ENCODE data around the gene ZBTB20. TPM values are rescaled to one million over a fixed set of nuclear protein-coding genes. Genes with fewer than 3 reads are reported as not detected.

Gene ZBTB20
- total and polyA plus RNA-seq, 2 of the 4 experiments (the other 2 are of a cell fraction), result 0.75 to 14.7 TPM

- peak overlapping the region; percentile 56 for H3K9ac ChIP-seq (ENCODE audit: low read depth, low read length)
- dilution Hi-C loops (cut with HindIII; ENCODE audit: low sequenced_read_pairs, unreplicated experiment), result no loop called here
- H3K36me3 ChIP-seq (ENCODE audit: control insufficient read depth, insufficient read depth, low read length), result no peaks in the 10 kb centered on the region
- no peaks in the 10 kb centered on the region; a peak in 1 of 4 replicates for H3K79me1 ChIP-seq (ENCODE audit: low read depth in 1 of 2, low read length in 2 of 2)
- H2AFZ ChIP-seq (replicated peaks; ENCODE audit: low read length, poor library complexity), result peak overlapping the region; percentile 66
- BruUV-seq (replicated peaks), result no TSS peak
- H3K23ac ChIP-seq (ENCODE audit: low read depth, low read length), result peak overlapping the region; percentile 32; the same call in 1 of the 2 replicates
- DNase-seq (peak; percentile 70), ATAC-seq (ENCODE audit: low read depth) (peak; percentile 95)
- peak overlapping the region; percentile 58; the same call in 1 of the 2 replicates for H3K27ac ChIP-seq (ENCODE audit: insufficient read depth, low read length)
- ChIA-PET CTCF (no interaction called here), POLR2A (ENCODE audit: unreplicated experiment) (no interaction called here)
- no peaks in the 10 kb centered on the region; the same call in 1 of the 2 replicates for H3K4me1 ChIP-seq (ENCODE audit: control insufficient read depth, insufficient read depth, low read length)
- H2BK120ac ChIP-seq (ENCODE audit: low read depth, low read length), result peak overlapping the region; percentile 6
- no CpG with 5 or more reads among the region's 5 CpGs for WGBS, 2 experiments (ENCODE audit: extremely low coverage in 2 of 2, insufficient read length in 1 of 2)
- intact Hi-C loops (cut with micrococcal nuclease), result loop anchor here (5.0 to 10.0 kb wide), 2 partner anchors 595 to 712 kb away; no protein-coding TSS in a partner anchor
- peak overlapping the region; percentile 88 for H4K5ac ChIP-seq (ENCODE audit: low read depth, low read length)
- H3K9me3 ChIP-seq (ENCODE audit: control insufficient read depth, insufficient read depth, low read length), result no peaks in the 10 kb centered on the region
- H2BK5ac ChIP-seq (ENCODE audit: low read depth, low read length, poor library complexity, severe bottlenecking), result peak overlapping the region; percentile 71
- TF ChIP-seq USF2 (IDR thresholded peaks at IDR 0.05; ENCODE audit: low read depth, low read length) (no peak), MAZ (IDR thresholded peaks at IDR 0.05; ENCODE audit: borderline replicate concordance, low read depth, low read length) (peak; percentile 87)
- H3K4me2 ChIP-seq (ENCODE audit: low read depth, low read length), result peak overlapping the region; percentile 99
- no peak overlapping the region for H3K56ac ChIP-seq (ENCODE audit: extremely low read depth, insufficient read depth, low read length)
- no peaks in the 10 kb centered on the region for H3K27me3 ChIP-seq (ENCODE audit: control insufficient read depth, insufficient read depth, low read length)
- H3K14ac ChIP-seq (replicated peaks; ENCODE audit: low read depth, low read length), result peak overlapping the region; percentile 18
- in situ Hi-C loops (cut with MboI; ENCODE audit: low sequenced_read_pairs), result loop anchor here (10.0 kb wide), 1 partner anchor 265 kb away; no protein-coding TSS in a partner anchor
- peak overlapping the region; percentile 14 to 57; a peak in 3 of 4 replicates for H4K8ac ChIP-seq (ENCODE audit: low read depth in 2 of 2, low read length in 2 of 2)
- no peak overlapping the region for H2BK15ac ChIP-seq (ENCODE audit: low read depth, low read length)
- H3K18ac ChIP-seq (ENCODE audit: low read depth, low read length), result peak overlapping the region; percentile 90
- peak overlapping the region; percentile 51; the same call in 1 of the 2 replicates for H4K91ac ChIP-seq (ENCODE audit: insufficient read depth, low read depth, low read length)
- no peak overlapping the region for H2BK20ac ChIP-seq (ENCODE audit: low read depth, low read length)
- no peaks in the 10 kb centered on the region for H4K20me1 ChIP-seq (ENCODE audit: insufficient read depth, low read length)
- H2AK5ac ChIP-seq (ENCODE audit: low read depth, low read length), result no peak overlapping the region
- H3K9me1 ChIP-seq (ENCODE audit: insufficient read depth, low read length), result no peaks in the 10 kb centered on the region
- H3K4me3 ChIP-seq (ENCODE audit: insufficient read depth, low read depth, low read length), result peak overlapping the region; percentile 38
- no peak overlapping the region for H2AK9ac ChIP-seq (replicated peaks; ENCODE audit: low read depth, low read length, poor library complexity)
- H3K4ac ChIP-seq (ENCODE audit: low read depth, low read length), result peak overlapping the region; percentile 56
Observed at GRCh38 chr3:115099986-115100571, 47.0 kb downstream of the ZBTB20 start.

Data from IMR-90 (cell line).